Mammary epithelial cell (primary cell): Measurements from ENCODE around the gene SPTSSA.
"Not testable (repeated sequence)": the region's sequence is repeated elsewhere in the genome, so short reads cannot be mapped to it uniquely, and the experiment has no call there.

Experiments
- EZH2 ChIP-seq: IDR thresholded peaks from 2 replicates; pipeline ENCODE4 v1.6.1; 2012; ENCODE audit warnings: low read length, inconsistent platforms, borderline replicate concordance
- TF ChIP-seq, protein P1 (sequence below), 2 donors: IDR thresholded peaks in 1 of 2; conservative IDR thresholded peaks in 1 of 2; 2 replicates each; pipeline ENCODE4 v1.5.1; 2011 to 2012; ENCODE audit warnings: inconsistent platforms in 2 of 2, low read length in 2 of 2, mild to moderate bottlenecking in 2 of 2, control low read depth in 1 of 2, low read depth in 1 of 2; ENCODE audit not compliant: insufficient read depth in 1 of 2; ENCODE audit errors: extremely low read depth in 1 of 2

DNA sequence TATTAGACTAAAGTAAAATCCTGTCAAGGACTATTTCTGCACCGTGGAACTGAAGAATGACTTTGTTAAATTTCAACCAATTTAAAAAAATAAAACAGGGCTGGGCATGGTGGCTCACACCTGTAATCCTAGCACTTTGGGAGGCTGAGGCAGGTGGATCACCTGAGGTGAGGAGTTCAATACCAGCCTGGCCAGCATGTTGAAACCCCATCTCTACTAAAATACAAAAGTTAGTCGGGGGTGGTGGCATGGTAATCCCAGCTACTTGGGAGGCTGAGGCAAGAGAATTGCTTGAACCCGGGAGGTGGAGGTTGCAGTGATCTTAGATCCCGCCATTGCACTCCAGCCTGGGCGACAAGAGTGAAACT, 43.1 kb upstream of the SPTSSA start:
- not testable (repeated sequence) for TF ChIP-seq EZH2
- TF ChIP-seq, protein P1, sequence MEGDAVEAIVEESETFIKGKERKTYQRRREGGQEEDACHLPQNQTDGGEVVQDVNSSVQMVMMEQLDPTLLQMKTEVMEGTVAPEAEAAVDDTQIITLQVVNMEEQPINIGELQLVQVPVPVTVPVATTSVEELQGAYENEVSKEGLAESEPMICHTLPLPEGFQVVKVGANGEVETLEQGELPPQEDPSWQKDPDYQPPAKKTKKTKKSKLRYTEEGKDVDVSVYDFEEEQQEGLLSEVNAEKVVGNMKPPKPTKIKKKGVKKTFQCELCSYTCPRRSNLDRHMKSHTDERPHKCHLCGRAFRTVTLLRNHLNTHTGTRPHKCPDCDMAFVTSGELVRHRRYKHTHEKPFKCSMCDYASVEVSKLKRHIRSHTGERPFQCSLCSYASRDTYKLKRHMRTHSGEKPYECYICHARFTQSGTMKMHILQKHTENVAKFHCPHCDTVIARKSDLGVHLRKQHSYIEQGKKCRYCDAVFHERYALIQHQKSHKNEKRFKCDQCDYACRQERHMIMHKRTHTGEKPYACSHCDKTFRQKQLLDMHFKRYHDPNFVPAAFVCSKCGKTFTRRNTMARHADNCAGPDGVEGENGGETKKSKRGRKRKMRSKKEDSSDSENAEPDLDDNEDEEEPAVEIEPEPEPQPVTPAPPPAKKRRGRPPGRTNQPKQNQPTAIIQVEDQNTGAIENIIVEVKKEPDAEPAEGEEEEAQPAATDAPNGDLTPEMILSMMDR (conservative IDR thresholded peaks at IDR 0.05 in 1 of 2, IDR thresholded peaks at IDR 0.05 in 1 of 2; ENCODE audit: extremely low read depth in 1 of 2, insufficient read depth in 1 of 2, low read depth in 1 of 2, low read length in 2 of 2), result not testable (repeated sequence)
